Lower leg skin (tissue), 4 donors: ENCODE measurements around the gene RNF180. TPM values are rescaled to one million over a fixed set of nuclear protein-coding genes. Genes with fewer than 3 reads are reported as not detected.

Experiments
- DNase-seq, 2 donors: peaks; one replicate each; pipeline ENCODE4 v3.0.0-alpha.2; 2019; ENCODE audit warnings: low spot score in 2 of 2
- H3K4me3 ChIP-seq: fragments of 200-600 bp; sonication (generic); 2 replicates; pipeline ENCODE4 v1.5.1; 2017; ENCODE audit warnings: mild to moderate bottlenecking, low read depth; ENCODE audit not compliant: poor library complexity, severe bottlenecking
- CTCF ChIP-seq, 3 donors: fragments of 450-650 bp; IDR thresholded peaks; one replicate each; pipeline ENCODE4 v1.5.1; 2016; ENCODE audit warnings: antibody characterized with exemption in 3 of 3, mild to moderate bottlenecking in 3 of 3, moderate library complexity in 2 of 3
- POLR2A ChIP-seq, 2 donors: fragments of 450-650 bp; IDR thresholded peaks; one replicate each; pipeline ENCODE4 v1.6.1; 2016 to 2017; ENCODE audit warnings: antibody characterized with exemption in 2 of 2, mild to moderate bottlenecking in 1 of 2, moderate library complexity in 1 of 2
- WGBS, 2 donors: methylation state at CpG; one replicate each; pipeline ENCODE4 v1.1.5; 2018; 5-methylcytosine and 5-hydroxymethylcytosine counted together
- intact Hi-C: fragments of 100-400 bp; cut with DNase I; formaldehyde crosslinking; loops from one replicate; pipeline ENCODE4 v1.15.0; 2023; ENCODE audit warnings: low total_unique reads
- total RNA-seq, 4 donors: library from RNA; depleted of rRNA; stranded (reverse); fragments of >200 nt; gene quantifications; one replicate each; pipeline ENCODE4 v1.1.0, GENCODE V29; 2016

Gene RNF180
- total RNA-seq, 4 donors from 2014 or later, result 10.7 to 14.5 (median 14.0) TPM

- WGBS, 2 donors, result 67 to 70% methylated on average over 1 of the region's 1 CpG
- no peak overlapping the region for H3K4me3 ChIP-seq
- intact Hi-C loops, result no loop called here
- TF ChIP-seq CTCF (IDR thresholded peaks at IDR 0.05) (no peak), POLR2A (IDR thresholded peaks at IDR 0.05) (no peak)
- no peak for DNase-seq
These were observed 9.4 kb upstream of the RNF180 start for GRCh38 chr5:64156261-64156660.

DNA sequence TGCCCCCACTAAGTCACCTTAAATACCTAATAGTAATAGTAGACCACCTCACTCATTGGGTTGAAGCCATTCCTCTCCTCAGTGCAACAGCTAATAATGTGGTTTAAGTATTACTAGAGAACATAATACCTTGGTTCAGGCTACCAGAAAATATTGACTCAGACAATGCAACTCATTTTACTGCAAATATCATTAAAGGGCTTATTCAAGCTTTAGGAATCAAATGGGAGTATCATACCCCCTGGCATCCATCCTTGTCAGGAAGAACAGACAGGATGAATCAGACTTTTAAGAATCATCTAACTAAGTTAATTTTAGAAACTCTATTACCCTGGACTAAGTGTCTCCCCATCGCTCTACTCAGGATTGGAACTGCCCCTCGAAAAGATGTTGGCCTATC is 6.8 kb upstream of the RNF180 start:
- TF ChIP-seq CTCF (IDR thresholded peaks at IDR 0.05), result no peak
- no peak for TF ChIP-seq POLR2A (IDR thresholded peaks at IDR 0.05)
- H3K4me3 ChIP-seq, result no peak overlapping the region
- intact Hi-C loops, result no loop called here
- 87 to 89% methylated on average over 2 of the region's 2 CpGs for WGBS, 2 donors
- no peak for DNase-seq

- no peak for TF ChIP-seq CTCF (IDR thresholded peaks at IDR 0.05)
- no peak for TF ChIP-seq POLR2A (IDR thresholded peaks at IDR 0.05)
- 89 to 91% methylated on average over 6 of the region's 6 CpGs for WGBS, 2 donors
These were observed 5.4 kb upstream of the RNF180 start for GRCh38 chr5:64160201-64160600.

GRCh38 chr5:64161420-64161819 is 4.2 kb upstream of the RNF180 start:
- 83 to 89% methylated on average over 3 of the region's 3 CpGs for WGBS, 2 donors
- TF ChIP-seq CTCF (IDR thresholded peaks at IDR 0.05) (no peak), POLR2A (IDR thresholded peaks at IDR 0.05) (no peak)
- intact Hi-C loops, result no loop called here
- no peak overlapping the region for H3K4me3 ChIP-seq
- DNase-seq, result no peak

More at GRCh38 chr5:64160201-64160600, 5.4 kb upstream of the RNF180 start:
- intact Hi-C loops, result no loop called here
- H3K4me3 ChIP-seq, result no peak overlapping the region
- no peak for DNase-seq

GRCh38 chr5:64163135-64163534 is 2.5 kb upstream of the RNF180 start:
- DNase-seq, result no peak
- intact Hi-C loops, result no loop called here
- TF ChIP-seq CTCF (IDR thresholded peaks at IDR 0.05) (no peak), POLR2A (IDR thresholded peaks at IDR 0.05) (no peak)
- no peak overlapping the region for H3K4me3 ChIP-seq

- TF ChIP-seq POLR2A (IDR thresholded peaks at IDR 0.05), result no peak
- no peak for TF ChIP-seq CTCF (IDR thresholded peaks at IDR 0.05)
- intact Hi-C loops, result no loop called here
- H3K4me3 ChIP-seq, result no peak overlapping the region
- 92 to 93% methylated on average over 4 of the region's 4 CpGs for WGBS, 2 donors
- DNase-seq, result no peak
These were observed 1.9 kb upstream of the RNF180 start for GRCh38 chr5:64163746-64164145.
